DND-41 (cell line): Measurements from ENCODE around the gene CMTM3.

ENCODE experiments used
- ATAC-seq: fragments of 200-7000 bp; cut with Tn5 transposase; 3 replicates; pipeline ENCODE4 v1.9.1; 2021; ENCODE audit warnings: low read depth; ENCODE audit not compliant: insufficient read depth
- DNase-seq: peaks from one replicate; pipeline ENCODE4 v3.0.0-alpha.2; 2020
- H2AFZ ChIP-seq: 2 replicates; pipeline ENCODE4 v1.6.0; 2012; ENCODE audit warnings: low read depth, low read length
- H3K27ac ChIP-seq: 2 replicates; pipeline ENCODE4 v1.5.1; 2012; ENCODE audit warnings: low read length, inconsistent platforms
- H3K27me3 ChIP-seq: fragments of 200-600 bp; sonication (generic); 2 replicates; pipeline ENCODE4 v1.6.0; 2012; ENCODE audit warnings: low read length, mild to moderate bottlenecking, inconsistent platforms; ENCODE audit not compliant: insufficient read depth, poor library complexity
- H3K36me3 ChIP-seq: 2 replicates; pipeline ENCODE4 v1.5.1; 2012; ENCODE audit warnings: low read length, inconsistent platforms; ENCODE audit not compliant: insufficient read depth
- H3K4me1 ChIP-seq: 2 replicates; pipeline ENCODE4 v1.5.1; 2012; ENCODE audit warnings: mild to moderate bottlenecking, low read length; ENCODE audit not compliant: insufficient read depth
- H3K4me2 ChIP-seq: 2 replicates; pipeline ENCODE4 v1.6.0; 2012; ENCODE audit warnings: mild to moderate bottlenecking, moderate library complexity, low read length, inconsistent platforms; ENCODE audit not compliant: insufficient read depth
- H3K4me3 ChIP-seq, 2 experiments: fragments of 200-600 bp in 1 of 2; shearing (Covaris generic) in 1 of 2; 2 replicates each; pipeline ENCODE4 v1.5.1; 2012 to 2016; ENCODE audit warnings: inconsistent platforms in 2 of 2, low read length in 2 of 2, mild to moderate bottlenecking in 2 of 2, low read depth in 1 of 2, moderate library complexity in 1 of 2
- H3K79me2 ChIP-seq: 2 replicates; pipeline ENCODE4 v1.6.0; 2012; ENCODE audit warnings: low read length, inconsistent platforms; ENCODE audit not compliant: insufficient read depth
- H3K9ac ChIP-seq: 2 replicates; pipeline ENCODE4 v1.6.0; 2012; ENCODE audit warnings: low read depth, mild to moderate bottlenecking, inconsistent platforms, low read length, moderate library complexity
- H3K9me3 ChIP-seq: 2 replicates; pipeline ENCODE4 v1.5.1; 2012; ENCODE audit warnings: low read length, moderate library complexity, mild to moderate bottlenecking, inconsistent platforms; ENCODE audit not compliant: insufficient read depth, severe bottlenecking
- H4K20me1 ChIP-seq: 2 replicates; pipeline ENCODE4 v1.6.0; 2012; ENCODE audit warnings: low read length; ENCODE audit not compliant: insufficient read depth
- CTCF ChIP-seq: IDR thresholded peaks from 2 replicates; pipeline ENCODE4 v1.5.1; 2012; ENCODE audit warnings: borderline replicate concordance, low read length, moderate library complexity, mild to moderate bottlenecking; ENCODE audit not compliant: poor library complexity, severe bottlenecking; ENCODE audit errors: extremely low read depth
- EZH2 ChIP-seq: IDR thresholded peaks from 3 replicates; pipeline ENCODE4 v1.6.1; 2012; ENCODE audit warnings: borderline replicate concordance, low read depth, mild to moderate bottlenecking, moderate library complexity, low read length, inconsistent platforms; ENCODE audit not compliant: severe bottlenecking

Gene CMTM3

GRCh38 chr16:66569827-66570405 lies 34.6 kb upstream of the CMTM3 start:
- no peaks in the 10 kb centered on the region for H3K4me1 ChIP-seq
- no peak overlapping the region for H3K4me2 ChIP-seq
- TF ChIP-seq CTCF: no peak
- no peak for TF ChIP-seq EZH2
- H3K27me3 ChIP-seq: no peaks in the 10 kb centered on the region
- no peaks in the 10 kb centered on the region for H3K9me3 ChIP-seq
- H3K27ac ChIP-seq: no peak overlapping the region
- ATAC-seq: no peak
- peaks cover 10% of the 10 kb centered on the region for H4K20me1 ChIP-seq
- H3K79me2 ChIP-seq: peaks cover 10% of the 10 kb centered on the region
- peaks cover 35% of the 10 kb centered on the region for H3K36me3 ChIP-seq
- H2AFZ ChIP-seq: no peak overlapping the region
- DNase-seq: no peak
- H3K4me3 ChIP-seq: no peak overlapping the region
- H3K9ac ChIP-seq: no peak overlapping the region

GRCh38 chr16:66572356-66572755 lies 32.1 kb upstream of the CMTM3 start:
- DNase-seq: no peak

GRCh38 chr16:66574081-66574480 lies 30.4 kb upstream of the CMTM3 start:
- Histone ChIP-seq H3K36me3 (peaks cover 10% of the 10 kb centered on the region), H3K4me3 (no peak overlapping the region), H3K79me2 (no peaks in the 10 kb centered on the region), H3K27me3 (no peaks in the 10 kb centered on the region), H3K4me1 (no peaks in the 10 kb centered on the region), H3K9ac (no peak overlapping the region), H3K27ac (no peak overlapping the region), H3K9me3 (no peaks in the 10 kb centered on the region), H2AFZ (no peak overlapping the region), H3K4me2 (no peak overlapping the region), H4K20me1 (no peaks in the 10 kb centered on the region)
- no peak for TF ChIP-seq CTCF
- no peak for TF ChIP-seq EZH2
- DNase-seq (no peak), ATAC-seq (no peak)

More at GRCh38 chr16:66572356-66572755, 32.1 kb upstream of the CMTM3 start:
- H3K36me3 ChIP-seq: peaks cover 11% of the 10 kb centered on the region
- H3K79me2 ChIP-seq: no peaks in the 10 kb centered on the region
- no peaks in the 10 kb centered on the region for H3K27me3 ChIP-seq
- no peaks in the 10 kb centered on the region for H3K9me3 ChIP-seq
- ATAC-seq: peak; percentile 32; the same call in 2 of the 3 replicates
- no peak overlapping the region for H3K27ac ChIP-seq
- no peak overlapping the region for H2AFZ ChIP-seq
- H4K20me1 ChIP-seq: no peaks in the 10 kb centered on the region; the same call in 1 of the 2 replicates
- H3K4me3 ChIP-seq: no peak overlapping the region
- H3K9ac ChIP-seq: no peak overlapping the region
- H3K4me1 ChIP-seq: no peaks in the 10 kb centered on the region
- TF ChIP-seq CTCF: no peak
- no peak for TF ChIP-seq EZH2
- no peak overlapping the region for H3K4me2 ChIP-seq
